Tibial nerve (tissue), 4 donors: ENCODE data around the gene JCHAIN. TPM values are rescaled to one million over a fixed set of nuclear protein-coding genes. Genes with fewer than 3 reads are reported as not detected.

Experiments used
- DNase-seq, 2 donors: peaks; one replicate each; pipeline ENCODE4 v3.0.0-alpha.2; 2019; ENCODE audit warnings: low spot score in 2 of 2
- H3K27ac ChIP-seq, 4 donors: fragments of 200-600 bp; sonication (generic) in 3 of 4; one replicate each; pipeline ENCODE4 v1.5.1; 2017 to 2019; ENCODE audit warnings: mild to moderate bottlenecking in 1 of 4
- H3K27me3 ChIP-seq, 2 donors: fragments of 200-600 bp; sonication (generic) in 1 of 2; one replicate each; pipeline versions ENCODE4 v1.5.1 to v1.6.0; 2017 to 2019
- H3K36me3 ChIP-seq, 3 donors: fragments of 200-600 bp; sonication (generic); one replicate each; pipeline ENCODE4 v1.5.1; 2018 to 2019
- H3K4me1 ChIP-seq, 4 donors: fragments of 200-600 bp; sonication (generic) in 3 of 4; one replicate each; pipeline ENCODE4 v1.5.1; 2017 to 2019
- H3K4me3 ChIP-seq, 4 donors: fragments of 200-600 bp; sonication (generic) in 3 of 4; one replicate each; pipeline ENCODE4 v1.5.1; 2017 to 2019; ENCODE audit warnings: mild to moderate bottlenecking in 1 of 4, moderate library complexity in 1 of 4
- H3K9me3 ChIP-seq, 4 donors: fragments of 200-600 bp; sonication (generic) in 3 of 4; one replicate each; pipeline ENCODE4 v1.5.1; 2017 to 2019
- CTCF ChIP-seq, 5 experiments: fragments of 200-600 bp in 3 of 5; fragments of 450-650 bp in 2 of 5; sonication (generic) in 3 of 5; IDR thresholded peaks; one replicate each; pipeline ENCODE4 v1.5.1; 2016 to 2019; ENCODE audit warnings: antibody characterized with exemption in 5 of 5, mild to moderate bottlenecking in 3 of 5, moderate library complexity in 2 of 5
- EP300 ChIP-seq, 2 donors: sonication (generic); formaldehyde crosslinking; IDR thresholded peaks; one replicate each; pipeline ENCODE4 v1.6.1; 2017; ENCODE audit warnings: antibody characterized with exemption in 2 of 2, mild to moderate bottlenecking in 1 of 2
- POLR2A ChIP-seq, 2 donors: fragments of 450-650 bp; IDR thresholded peaks; one replicate each; pipeline ENCODE4 v1.6.1; 2017; ENCODE audit warnings: antibody characterized with exemption in 2 of 2, mild to moderate bottlenecking in 2 of 2, moderate library complexity in 2 of 2
- WGBS, 2 donors: methylation state at CpG; one replicate each; pipeline ENCODE4 v1.1.5; 2018; 5-methylcytosine and 5-hydroxymethylcytosine counted together
- total RNA-seq, 4 donors: library from RNA; depleted of rRNA; stranded (reverse); fragments of >200 nt; gene quantifications; one replicate each; pipeline ENCODE4 v1.1.0, GENCODE V29; 2016

The JCHAIN gene
- total RNA-seq, 4 donors from 2014 or later, result 3.1 to 17.4 (median 4.8) TPM

DNA sequence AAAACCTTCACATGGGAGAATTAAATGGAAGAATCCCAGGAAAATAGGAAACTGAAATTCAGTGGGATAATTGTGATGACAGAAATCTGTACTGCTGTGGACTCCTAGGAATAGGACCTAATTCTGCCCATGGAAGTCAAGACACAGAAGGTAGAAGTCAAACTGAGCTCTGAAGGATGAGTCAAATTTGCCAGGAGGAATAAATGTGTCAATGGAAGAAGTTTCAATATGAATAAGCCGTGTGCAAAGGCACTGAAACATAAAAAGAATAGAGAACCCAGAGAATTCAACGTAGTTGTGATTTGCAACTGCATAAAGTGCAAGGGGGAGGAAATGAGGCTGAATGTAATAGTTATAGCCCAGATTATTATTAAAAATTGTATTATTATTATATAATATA is 26.1 kb downstream of the JCHAIN start:
- no peaks in the 10 kb centered on the region for H3K36me3 ChIP-seq
- no peak for DNase-seq
- 80 to 83% methylated on average over 2 of the region's 2 CpGs for WGBS, 2 donors
- no peak overlapping the region for H3K4me3 ChIP-seq
- H3K27me3 ChIP-seq, result no peaks in the 10 kb centered on the region
- no peaks in the 10 kb centered on the region for H3K4me1 ChIP-seq
- H3K27ac ChIP-seq, result no peak overlapping the region
- no peaks in the 10 kb centered on the region for H3K9me3 ChIP-seq
- no peak for TF ChIP-seq POLR2A (IDR thresholded peaks at IDR 0.05)
- no peak for TF ChIP-seq EP300 (IDR thresholded peaks at IDR 0.05)
- TF ChIP-seq CTCF (IDR thresholded peaks at IDR 0.05), result no peak

DNA sequence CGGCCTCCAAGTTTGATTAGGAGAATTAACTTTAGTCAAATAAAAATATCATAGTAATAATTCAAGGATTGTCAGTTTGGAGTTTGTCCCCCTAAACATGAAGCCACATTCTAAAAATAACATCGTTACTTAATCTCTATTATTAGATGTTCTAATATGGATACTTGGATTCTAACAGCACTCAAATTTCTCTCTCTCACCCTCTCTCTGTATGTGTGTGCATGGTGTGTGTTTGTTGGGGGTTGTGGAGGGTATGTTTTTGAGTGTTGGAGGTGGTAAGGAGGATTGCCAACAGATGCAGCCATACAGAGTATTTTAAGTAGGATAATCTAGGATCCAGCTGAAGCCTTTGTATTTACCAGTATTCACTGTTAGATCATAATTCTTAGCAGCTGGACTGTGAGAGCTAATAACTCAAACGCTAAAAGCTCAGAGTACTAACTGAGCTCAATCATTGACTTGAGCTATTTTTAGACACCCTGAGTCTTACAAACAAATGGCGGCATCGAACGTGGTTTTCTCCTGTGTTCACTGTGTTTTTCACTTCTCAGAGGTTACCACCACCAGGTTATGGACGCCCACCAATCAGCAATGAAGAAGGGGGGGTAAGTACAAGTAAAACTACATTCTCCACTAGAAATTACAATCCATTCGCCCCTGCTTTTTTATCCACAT is 28.9 kb downstream of the JCHAIN start:
- DNase-seq, result no peak
- no peaks in the 10 kb centered on the region for H3K9me3 ChIP-seq
- 49 to 56% methylated on average over 8 of the region's 8 CpGs for WGBS, 2 donors
- H3K4me3 ChIP-seq, result no peak overlapping the region
- no peaks in the 10 kb centered on the region for H3K36me3 ChIP-seq
- no peak overlapping the region for H3K27ac ChIP-seq
- H3K27me3 ChIP-seq, result no peaks in the 10 kb centered on the region
- no peaks in the 10 kb centered on the region for H3K4me1 ChIP-seq
- TF ChIP-seq POLR2A (IDR thresholded peaks at IDR 0.05), result no peak
- no peak for TF ChIP-seq CTCF (IDR thresholded peaks at IDR 0.05)
- TF ChIP-seq EP300 (IDR thresholded peaks at IDR 0.05), result no peak

- TF ChIP-seq POLR2A (IDR thresholded peaks at IDR 0.05), result no peak
- Histone ChIP-seq H3K27ac (no peak overlapping the region), H3K9me3 (no peaks in the 10 kb centered on the region), H3K4me1 (no peaks in the 10 kb centered on the region), H3K27me3 (no peaks in the 10 kb centered on the region), H3K36me3 (no peaks in the 10 kb centered on the region), H3K4me3 (no peak overlapping the region)
- 85 to 95% methylated on average over 5 of the region's 5 CpGs for WGBS, 2 donors
- DNase-seq, result no peak
Measured at GRCh38 chr4:70634482-70634881, 31.8 kb downstream of the JCHAIN start.

GRCh38 chr4:70632028-70632427 is 34.3 kb downstream of the JCHAIN start:
- no peak overlapping the region for H3K4me3 ChIP-seq
- 86 to 91% methylated on average over 1 of the region's 1 CpG for WGBS, 2 donors
- TF ChIP-seq POLR2A (IDR thresholded peaks at IDR 0.05) (no peak), CTCF (IDR thresholded peaks at IDR 0.05) (no peak), EP300 (IDR thresholded peaks at IDR 0.05) (no peak)
- DNase-seq, result no peak
- no peak overlapping the region for H3K27ac ChIP-seq
- H3K9me3 ChIP-seq, result no peaks in the 10 kb centered on the region
- H3K36me3 ChIP-seq, result no peaks in the 10 kb centered on the region
- H3K4me1 ChIP-seq, result no peaks in the 10 kb centered on the region
- no peaks in the 10 kb centered on the region for H3K27me3 ChIP-seq

GRCh38 chr4:70630162-70630561 is 36.1 kb downstream of the JCHAIN start:
- Histone ChIP-seq H3K36me3 (no peaks in the 10 kb centered on the region), H3K27me3 (no peaks in the 10 kb centered on the region), H3K27ac (no peak overlapping the region), H3K9me3 (no peaks in the 10 kb centered on the region), H3K4me3 (no peak overlapping the region), H3K4me1 (no peaks in the 10 kb centered on the region)
- no peak for TF ChIP-seq POLR2A (IDR thresholded peaks at IDR 0.05)
- TF ChIP-seq CTCF (IDR thresholded peaks at IDR 0.05), result no peak
- TF ChIP-seq EP300 (IDR thresholded peaks at IDR 0.05), result no peak
- WGBS, 2 donors, result 77 to 78% methylated on average over 3 of the region's 3 CpGs
- DNase-seq, result no peak
